HEK293 (cell line): ENCODE results near the gene CATSPERZ.

Experiments
- CTCF ChIA-PET: fragments of 350-600 bp; formaldehyde crosslinking; extraction: SDS; loops from one replicate; lab custom pipeline; 2021; ENCODE audit warnings: antibody characterized with exemption; lab: Yijun Ruan, JAX
- POLR2A ChIA-PET: fragments of 300-600 bp; formaldehyde crosslinking; extraction: SDS; loops from one replicate; lab custom pipeline; 2020; ENCODE audit warnings: antibody characterized with exemption, inconsistent platforms; lab: Yijun Ruan, JAX
- H3K27ac ChIP-seq: fragments of 200-500 bp; sonication (Bioruptor generic); 2 replicates; pipeline ENCODE4 v1.5.1; 2014; ENCODE audit warnings: low read depth, low read length, control low read depth, inconsistent platforms; ENCODE audit errors: extremely low read depth
- H3K36me3 ChIP-seq, 2 experiments: fragments of 200-500 bp in 1 of 2; sonication (Bioruptor generic) in 1 of 2; 1 replicate in 1 of 2; 2 replicates in 1 of 2; pipeline ENCODE4 v1.5.1; 2014 to 2017; ENCODE audit warnings: inconsistent platforms in 2 of 2, low read length in 2 of 2; ENCODE audit not compliant: control insufficient read depth in 2 of 2, insufficient read depth in 1 of 2
- H3K4me1 ChIP-seq: fragments of 200-500 bp; sonication (Bioruptor generic); 2 replicates; pipeline ENCODE4 v1.5.1; 2014; ENCODE audit warnings: mild to moderate bottlenecking, low read length, inconsistent platforms; ENCODE audit not compliant: control insufficient read depth, insufficient read depth
- H3K4me3 ChIP-seq: 2 replicates; pipeline ENCODE4 v1.5.1; 2011; ENCODE audit warnings: low read depth, mild to moderate bottlenecking, control low read depth, low read length, moderate library complexity
- H3K9me3 ChIP-seq: fragments of 200-500 bp; sonication (Bioruptor generic); 2 replicates; pipeline ENCODE4 v1.5.1; 2014; ENCODE audit warnings: low read depth, low read length, inconsistent platforms; ENCODE audit not compliant: control insufficient read depth, insufficient read depth
- BCL11A ChIP-seq: fragments of 450-650 bp; formaldehyde crosslinking; IDR thresholded peaks from 2 replicates; pipeline ENCODE4 v1.5.1; 2016; ENCODE audit warnings: low read depth, missing biosample characterization, missing genetic modification characterization
- BCL6B ChIP-seq: fragments of 450-650 bp; formaldehyde crosslinking; IDR thresholded peaks from 2 replicates; pipeline ENCODE4 v1.5.1; 2017; ENCODE audit warnings: missing biosample characterization, missing genetic modification characterization
- CTCF ChIP-seq: fragments of 450-650 bp; formaldehyde crosslinking; IDR thresholded peaks from 2 replicates; pipeline ENCODE4 v1.5.1; 2016; ENCODE audit warnings: missing biosample characterization, missing genetic modification characterization
- GLIS1 ChIP-seq: fragments of 450-650 bp; formaldehyde crosslinking; IDR thresholded peaks from 2 replicates; pipeline ENCODE4 v1.5.1; 2016; ENCODE audit warnings: missing biosample characterization, missing genetic modification characterization
- KLF8 ChIP-seq: fragments of 450-650 bp; formaldehyde crosslinking; IDR thresholded peaks from 2 replicates; pipeline ENCODE4 v1.5.1; 2016; ENCODE audit warnings: missing biosample characterization, missing genetic modification characterization
- PRDM10 ChIP-seq: fragments of 450-650 bp; formaldehyde crosslinking; IDR thresholded peaks from 2 replicates; pipeline ENCODE4 v1.5.1; 2016; ENCODE audit warnings: missing biosample characterization, missing genetic modification characterization
- SETDB1 ChIP-seq: IDR thresholded peaks from one replicate; pipeline ENCODE4 v1.6.1; 2017; ENCODE audit warnings: mild to moderate bottlenecking, low read length, moderate library complexity, mixed read lengths; ENCODE audit not compliant: insufficient read length
- SP3 ChIP-seq: fragments of 450-650 bp; formaldehyde crosslinking; IDR thresholded peaks from 2 replicates; pipeline ENCODE4 v1.5.1; 2016; ENCODE audit warnings: missing biosample characterization, missing genetic modification characterization
- ZBTB10 ChIP-seq: fragments of 450-650 bp; formaldehyde crosslinking; IDR thresholded peaks from 2 replicates; pipeline ENCODE4 v1.5.1; 2016; ENCODE audit warnings: missing biosample characterization, missing genetic modification characterization
- ZBTB20 ChIP-seq: fragments of 450-650 bp; formaldehyde crosslinking; IDR thresholded peaks from 2 replicates; pipeline ENCODE4 v1.5.1; 2016; ENCODE audit warnings: missing biosample characterization, missing genetic modification characterization
- ZNF146 ChIP-seq: fragments of 450-650 bp; formaldehyde crosslinking; IDR thresholded peaks from 2 replicates; pipeline ENCODE4 v1.5.1; 2016; ENCODE audit warnings: missing biosample characterization, missing genetic modification characterization
- ZNF157 ChIP-seq: fragments of 450-650 bp; formaldehyde crosslinking; IDR thresholded peaks from 2 replicates; pipeline ENCODE4 v1.5.1; 2016; ENCODE audit warnings: missing biosample characterization, missing genetic modification characterization
- ZNF280D ChIP-seq: fragments of 450-650 bp; formaldehyde crosslinking; IDR thresholded peaks from 2 replicates; pipeline ENCODE4 v1.5.1; 2016; ENCODE audit warnings: missing biosample characterization, missing genetic modification characterization
- ZNF76 ChIP-seq: fragments of 450-650 bp; formaldehyde crosslinking; IDR thresholded peaks from 2 replicates; pipeline ENCODE4; 2016; ENCODE audit warnings: low read depth, missing biosample characterization, missing genetic modification characterization, borderline replicate concordance

The CATSPERZ gene

GRCh38 chr11:64252003-64252872 lies 47.9 kb upstream of the CATSPERZ start (continued):
- TF ChIP-seq ZNF76 (tag by site-specific recombination) (peak; percentile 48; the same call in 1 of the 2 replicates), CTCF (tag by site-specific recombination) (peak; percentile 91), SETDB1 (no peak), ZBTB20 (tag by site-specific recombination) (peak; percentile 20; the same call in 1 of the 2 replicates), ZNF157 (no peak), GLIS1 (peak; percentile 17; the same call in 1 of the 2 replicates), SP3 (tag by site-specific recombination) (peak; percentile 54), BCL11A (no peak), PRDM10 (tag by site-specific recombination) (peak; percentile 41; the same call in 1 of the 2 replicates), ZNF146 (tag by site-specific recombination) (no peak), ZNF280D (tag by site-specific recombination) (no peak), ZBTB10 (tag by site-specific recombination) (peak; percentile 95)

- H3K4me3 ChIP-seq, result no peak overlapping the region
- POLR2A ChIA-PET, result interaction anchor here (0.5 to 4.2 kb wide), 8 partner anchors 10 to 68 kb away, joined by 3 to 52 read pairs (median 4); partner anchors contain the start of genes FKBP2 and STIP1
- TF ChIP-seq KLF8 (peak; percentile 39; the same call in 1 of the 2 replicates), BCL6B (no peak)
- TF ChIP-seq, all 188 proteins: peak for 1
- H3K4me1 ChIP-seq, result peaks cover 10% of the 10 kb centered on the region
- H3K36me3 ChIP-seq, result peaks cover 0 to 28% of the 10 kb centered on the region in 2 experiments; a peak in 2 of 3 replicates
- CTCF ChIA-PET, result interaction anchor here (3.6 kb wide), 1 partner anchor 50 kb away, joined by 48 read pairs; the partner anchor contains the start of gene CATSPERZ
- no peak overlapping the region for H3K27ac ChIP-seq
- no peaks in the 10 kb centered on the region for H3K9me3 ChIP-seq
Measured at GRCh38 chr11:64253043-64253442, 47.1 kb upstream of the CATSPERZ start.
